Smooth muscle cell (in vitro differentiated cells): Measurements from ENCODE around the gene WDTC1. TPM values are rescaled to one million over a fixed set of nuclear protein-coding genes. Genes with fewer than 3 reads are reported as not detected.

Source experiments
- DNase-seq: peaks from one replicate; lab custom pipeline; 2025; ENCODE audit not compliant: unreplicated experiment; lab: John Stamatoyannopoulos, UW
- H2AFZ ChIP-seq: fragments of 200-600 bp; sonication (generic); 2 replicates; pipeline ENCODE4 v1.6.0; 2016; ENCODE audit warnings: antibody characterized with exemption, low read depth, mild to moderate bottlenecking
- H3F3A ChIP-seq: fragments of 200-600 bp; sonication (generic); 2 replicates; pipeline ENCODE4 v1.6.0; 2017; ENCODE audit warnings: antibody characterized with exemption, low read depth
- H3K27ac ChIP-seq: fragments of 200-600 bp; sonication (generic); 2 replicates; pipeline ENCODE4 v1.5.1; 2016; ENCODE audit warnings: low read depth, mild to moderate bottlenecking
- H3K27me3 ChIP-seq: fragments of 200-600 bp; sonication (generic); 2 replicates; pipeline ENCODE4 v1.6.1; 2016; ENCODE audit warnings: low read depth, mild to moderate bottlenecking
- H3K36me3 ChIP-seq: fragments of 200-600 bp; sonication (generic); 2 replicates; pipeline ENCODE4 v1.5.1; 2016; ENCODE audit warnings: low read depth
- H3K4me1 ChIP-seq: fragments of 200-600 bp; sonication (generic); 2 replicates; pipeline ENCODE4 v1.5.1; 2016; ENCODE audit warnings: low read depth
- H3K4me2 ChIP-seq: fragments of 200-600 bp; sonication (generic); 2 replicates; pipeline ENCODE4 v1.6.0; 2016; ENCODE audit warnings: mild to moderate bottlenecking
- H3K4me3 ChIP-seq: fragments of 200-600 bp; sonication (generic); 2 replicates; pipeline ENCODE4 v1.5.1; 2016; ENCODE audit warnings: mild to moderate bottlenecking
- H3K79me2 ChIP-seq: fragments of 200-600 bp; sonication (generic); 2 replicates; pipeline ENCODE4 v1.6.0; 2016; ENCODE audit warnings: low read depth, mild to moderate bottlenecking
- H3K9ac ChIP-seq: fragments of 200-600 bp; sonication (generic); 2 replicates; pipeline ENCODE4 v1.6.0; 2016; ENCODE audit warnings: low read depth
- H3K9me3 ChIP-seq: fragments of 200-600 bp; sonication (generic); replicated peaks from 2 replicates; pipeline ENCODE4 v1.5.1; 2016; ENCODE audit warnings: low read depth
- H4K20me1 ChIP-seq: fragments of 200-600 bp; sonication (generic); 2 replicates; pipeline ENCODE4 v1.6.0; 2016; ENCODE audit warnings: low read depth
- WGBS: methylation state at CpG from one replicate; pipeline ENCODE4 v1.1.7; 2016; ENCODE audit warnings: low lambda C conversion rate; 5-methylcytosine and 5-hydroxymethylcytosine counted together
- polyA plus RNA-seq: library from polyadenylated mRNA; unstranded; fragments of >200 nt; fragmentation: Nextera tagmentation; extraction: Ambion mirVana; gene quantifications from 2 replicates; pipeline ENCODE4 v1.2.1, GENCODE V29; 2016
- total RNA-seq: library from RNA; depleted of rRNA; stranded (reverse); fragments of >200 nt; gene quantifications from 2 replicates; pipeline ENCODE4 v1.2.3, GENCODE V29; 2014
- TF ChIP-seq, protein P1 (sequence below): fragments of 200-600 bp; sonication (generic); IDR thresholded peaks from 2 replicates; pipeline ENCODE4 v1.5.1; 2017; ENCODE audit warnings: borderline replicate concordance, mild to moderate bottlenecking, antibody characterized with exemption; ENCODE audit not compliant: insufficient read depth, poor library complexity, severe bottlenecking

Gene WDTC1
- total and polyA plus RNA-seq, 2 experiments from 2014 or later = 5.4 to 10.3 TPM

DNA sequence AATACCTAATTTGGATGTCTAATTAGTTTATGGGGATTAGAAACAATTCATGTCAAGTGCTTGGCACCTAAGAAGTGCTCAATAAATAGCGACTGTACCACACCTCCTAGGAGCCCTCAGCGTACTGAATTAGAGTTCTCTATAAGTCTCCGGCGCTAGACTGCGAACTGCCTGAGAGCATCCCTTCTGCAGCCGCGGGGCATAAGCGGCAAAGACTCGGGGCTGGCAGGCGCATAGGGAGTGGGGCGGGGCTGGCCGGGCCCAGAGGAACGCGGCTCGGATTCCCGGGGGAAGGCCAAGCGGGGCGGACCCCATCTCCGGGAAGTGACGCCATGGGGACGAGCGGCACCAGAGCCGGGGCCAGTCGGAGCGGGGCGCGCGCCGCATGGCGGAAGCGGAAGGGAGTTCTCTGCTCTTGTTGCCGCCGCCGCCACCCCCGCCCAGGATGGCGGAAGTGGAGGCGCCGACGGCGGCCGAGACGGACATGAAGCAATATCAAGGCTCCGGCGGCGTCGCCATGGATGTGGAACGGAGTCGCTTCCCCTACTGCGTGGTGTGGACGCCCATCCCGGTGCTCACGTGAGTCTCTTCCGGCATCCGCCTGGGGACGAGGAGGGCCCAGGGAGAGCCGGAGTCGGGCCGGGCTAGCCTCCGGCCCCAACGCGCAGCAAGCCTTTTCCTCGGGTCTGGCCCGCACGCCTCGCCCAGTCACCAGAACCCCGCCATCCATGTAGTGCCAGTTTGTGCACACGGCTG, 87.6 kb downstream of the WDTC1 start, which contains the start of gene TMEM222:
TMEM222 (plus strand) TSS at position 351 of the 756 bp plus-strand sequence; CDS start at position 386, 35 bp downstream.
- H3K9me3 ChIP-seq = no peaks in the 10 kb centered on the region
- TF ChIP-seq, protein P1, sequence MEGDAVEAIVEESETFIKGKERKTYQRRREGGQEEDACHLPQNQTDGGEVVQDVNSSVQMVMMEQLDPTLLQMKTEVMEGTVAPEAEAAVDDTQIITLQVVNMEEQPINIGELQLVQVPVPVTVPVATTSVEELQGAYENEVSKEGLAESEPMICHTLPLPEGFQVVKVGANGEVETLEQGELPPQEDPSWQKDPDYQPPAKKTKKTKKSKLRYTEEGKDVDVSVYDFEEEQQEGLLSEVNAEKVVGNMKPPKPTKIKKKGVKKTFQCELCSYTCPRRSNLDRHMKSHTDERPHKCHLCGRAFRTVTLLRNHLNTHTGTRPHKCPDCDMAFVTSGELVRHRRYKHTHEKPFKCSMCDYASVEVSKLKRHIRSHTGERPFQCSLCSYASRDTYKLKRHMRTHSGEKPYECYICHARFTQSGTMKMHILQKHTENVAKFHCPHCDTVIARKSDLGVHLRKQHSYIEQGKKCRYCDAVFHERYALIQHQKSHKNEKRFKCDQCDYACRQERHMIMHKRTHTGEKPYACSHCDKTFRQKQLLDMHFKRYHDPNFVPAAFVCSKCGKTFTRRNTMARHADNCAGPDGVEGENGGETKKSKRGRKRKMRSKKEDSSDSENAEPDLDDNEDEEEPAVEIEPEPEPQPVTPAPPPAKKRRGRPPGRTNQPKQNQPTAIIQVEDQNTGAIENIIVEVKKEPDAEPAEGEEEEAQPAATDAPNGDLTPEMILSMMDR = no peak
- H3K36me3 ChIP-seq = no peaks in the 10 kb centered on the region
- H3K4me3 ChIP-seq = peak within 1 kb of the TSS; percentile 84
- peak within 1 kb of the TSS; percentile 93 for H3K9ac ChIP-seq
- H3K4me1 ChIP-seq = peaks cover 11% of the 10 kb centered on the region
- peak within 1 kb of the TSS; percentile 85 for H3K27ac ChIP-seq
- H4K20me1 ChIP-seq = peaks cover 12% of the 10 kb centered on the region
- peak; percentile 91 for DNase-seq
- WGBS = 2% methylated on average over 65 of the region's 67 CpGs
- H3K4me2 ChIP-seq = peak within 1 kb of the TSS; percentile 99
- no peaks in the 10 kb centered on the region for H3K27me3 ChIP-seq
- no peaks in the 10 kb centered on the region for H3F3A ChIP-seq
- H3K79me2 ChIP-seq = peaks cover 47% of the 10 kb centered on the region
- peak within 1 kb of the TSS; percentile 73 for H2AFZ ChIP-seq

GRCh38 chr1:27322569-27323240, 88.3 kb downstream of the WDTC1 start:
- H3K9me3 ChIP-seq = no peaks in the 10 kb centered on the region
- peaks cover 54% of the 10 kb centered on the region for H3K79me2 ChIP-seq
- TF ChIP-seq, protein P1 = no peak
- WGBS = 18% methylated on average over 10 of the region's 10 CpGs
- no peak for DNase-seq
- H2AFZ ChIP-seq = peak overlapping the region; percentile 73
- H3K9ac ChIP-seq = peak overlapping the region; percentile 93
- peaks cover 11% of the 10 kb centered on the region for H3K4me1 ChIP-seq
- no peaks in the 10 kb centered on the region for H3K36me3 ChIP-seq
- no peaks in the 10 kb centered on the region for H3F3A ChIP-seq
- H3K27me3 ChIP-seq = no peaks in the 10 kb centered on the region
- H3K4me3 ChIP-seq = peak overlapping the region; percentile 84
- peak overlapping the region; percentile 99 for H3K4me2 ChIP-seq
- H4K20me1 ChIP-seq = peaks cover 19% of the 10 kb centered on the region
- H3K27ac ChIP-seq = peak overlapping the region; percentile 85

- Histone ChIP-seq H4K20me1 (peaks cover 44% of the 10 kb centered on the region), H3K27me3 (no peaks in the 10 kb centered on the region), H3K27ac (no peak overlapping the region), H3K36me3 (no peaks in the 10 kb centered on the region), H2AFZ (no peak overlapping the region), H3K79me2 (peaks cover 80% of the 10 kb centered on the region), H3K4me2 (no peak overlapping the region), H3K9me3 (no peaks in the 10 kb centered on the region), H3K4me3 (no peak overlapping the region), H3K4me1 (peaks cover 11% of the 10 kb centered on the region), H3K9ac (no peak overlapping the region), H3F3A (no peaks in the 10 kb centered on the region)
- TF ChIP-seq, protein P1 = no peak
- WGBS = 95% methylated on average over 15 of the region's 15 CpGs
- no peak for DNase-seq
Measured at GRCh38 chr1:27325286-27325685, 90.9 kb downstream of the WDTC1 start.
